Stimulated activated memory B cell treated with anti-CD40 and anti-IgM and Interleukin-4, amounts not matched to agents 10 μg/mL and 1 μg/mL and 100 μg/mL, for 72 hours (primary cell): ENCODE data around the gene SERINC5.

Experiments
- ATAC-seq: fragments of 150-1000 bp; cut with Tn5 transposase; 2 replicates; pipeline ENCODE4 v1.10.0; 2021
- H3K27ac Mint-ChIP-seq: one replicate; pipeline ENCODE4 v1.8.0; 2022; ENCODE audit warnings: mild to moderate bottlenecking, mixed read lengths
- H3K27me3 Mint-ChIP-seq: one replicate; pipeline ENCODE4 v1.8.0; 2022; ENCODE audit warnings: mixed read lengths
- H3K36me3 Mint-ChIP-seq: one replicate; pipeline ENCODE4 v1.8.0; 2022; ENCODE audit warnings: mixed read lengths
- H3K4me1 Mint-ChIP-seq: one replicate; pipeline ENCODE4 v1.8.0; 2022; ENCODE audit warnings: mixed read lengths
- H3K4me3 Mint-ChIP-seq: one replicate; pipeline ENCODE4 v1.8.0; 2022; ENCODE audit warnings: mild to moderate bottlenecking, moderate library complexity, mixed read lengths
- H3K9me3 Mint-ChIP-seq: one replicate; pipeline ENCODE4 v1.8.0; 2022; ENCODE audit warnings: mixed read lengths

The SERINC5 gene

GRCh38 chr5:80242849-80243248 is 13.0 kb downstream of the SERINC5 start:
- Mint-ChIP-seq H3K36me3 (peaks cover 27% of the 10 kb centered on the region), H3K4me1 (peaks cover 49% of the 10 kb centered on the region), H3K27me3 (no peaks in the 10 kb centered on the region), H3K4me3 (no peak overlapping the region), H3K9me3 (peaks cover 13% of the 10 kb centered on the region), H3K27ac (no peak overlapping the region)
- no peak for ATAC-seq

DNA sequence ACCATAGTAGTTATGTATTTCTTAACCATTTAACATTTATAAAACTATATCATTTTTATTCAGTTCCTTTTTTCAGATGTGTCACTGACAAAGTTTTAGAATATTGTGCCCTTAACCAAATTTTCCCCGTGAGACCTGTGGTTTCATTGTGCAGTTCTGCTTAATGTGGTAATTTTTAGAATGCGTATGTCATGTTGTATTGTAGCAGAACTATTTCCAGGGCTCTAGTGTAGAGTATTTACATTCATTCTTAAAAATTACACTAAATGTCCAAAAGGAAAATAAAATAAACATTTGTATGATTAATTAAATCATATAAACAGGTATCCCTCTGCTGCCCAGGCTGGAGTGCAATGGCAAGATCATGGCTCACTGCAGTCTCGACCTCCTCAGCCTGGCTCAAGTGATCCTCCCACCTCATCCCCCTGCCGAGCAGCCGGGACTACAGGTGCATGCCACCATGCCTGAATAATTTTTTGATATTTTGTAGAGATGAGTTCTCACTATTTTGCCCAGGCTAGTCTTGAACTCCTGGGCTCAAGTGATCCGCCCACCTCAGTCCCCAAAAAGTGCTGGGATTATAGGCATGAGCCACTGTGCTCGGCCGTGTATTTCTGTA is 15.4 kb downstream of the SERINC5 start:
- Mint-ChIP-seq H3K36me3 (peaks cover 27% of the 10 kb centered on the region), H3K4me3 (peak overlapping the region; percentile 47)

DNA sequence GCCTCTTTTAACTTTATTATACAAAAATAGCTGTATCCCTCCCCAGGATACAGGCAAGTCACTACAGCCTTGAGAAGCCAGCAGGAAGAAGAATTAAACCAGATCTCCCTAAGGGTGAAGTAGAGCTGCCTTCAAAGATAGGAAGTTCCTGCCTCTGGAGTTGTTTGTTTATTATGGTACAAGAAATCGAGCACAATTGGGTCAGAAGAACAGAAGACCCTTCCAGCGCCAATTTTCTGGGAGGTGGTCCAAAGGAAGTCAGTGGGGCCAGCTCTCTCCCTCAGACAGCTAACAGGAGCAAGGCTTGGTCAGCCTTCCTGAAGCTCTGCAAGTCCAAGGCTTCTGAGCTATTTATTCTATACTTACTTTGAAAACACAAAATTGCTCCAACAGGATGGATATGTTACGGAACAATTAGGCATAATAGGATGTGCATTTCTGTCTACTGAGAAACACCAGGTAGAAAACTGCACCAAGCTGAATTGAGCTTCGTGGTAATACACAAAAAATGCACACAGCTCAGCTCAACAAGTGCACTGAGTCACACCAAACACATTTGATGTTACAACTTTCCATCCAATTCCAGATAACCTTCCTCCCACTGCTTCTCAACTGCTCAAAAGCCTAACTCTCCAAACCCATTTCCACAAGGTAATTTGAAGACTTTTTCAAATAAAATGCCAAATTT is 16.0 kb downstream of the SERINC5 start:
- Mint-ChIP-seq H3K27ac (peak overlapping the region; percentile 59), H3K9me3 (peaks cover 10% of the 10 kb centered on the region), H3K36me3 (peaks cover 23% of the 10 kb centered on the region), H3K4me1 (peaks cover 28% of the 10 kb centered on the region), H3K27me3 (no peaks in the 10 kb centered on the region), H3K4me3 (no peak overlapping the region)
- ATAC-seq = peak; percentile 72

More for the DNA sequence above, 15.4 kb downstream of the SERINC5 start:
- peak overlapping the region; percentile 59 for H3K27ac Mint-ChIP-seq
- H3K4me1 Mint-ChIP-seq = peaks cover 30% of the 10 kb centered on the region
- H3K27me3 Mint-ChIP-seq = no peaks in the 10 kb centered on the region
- peaks cover 13% of the 10 kb centered on the region for H3K9me3 Mint-ChIP-seq
- ATAC-seq = peak; percentile 91

DNA sequence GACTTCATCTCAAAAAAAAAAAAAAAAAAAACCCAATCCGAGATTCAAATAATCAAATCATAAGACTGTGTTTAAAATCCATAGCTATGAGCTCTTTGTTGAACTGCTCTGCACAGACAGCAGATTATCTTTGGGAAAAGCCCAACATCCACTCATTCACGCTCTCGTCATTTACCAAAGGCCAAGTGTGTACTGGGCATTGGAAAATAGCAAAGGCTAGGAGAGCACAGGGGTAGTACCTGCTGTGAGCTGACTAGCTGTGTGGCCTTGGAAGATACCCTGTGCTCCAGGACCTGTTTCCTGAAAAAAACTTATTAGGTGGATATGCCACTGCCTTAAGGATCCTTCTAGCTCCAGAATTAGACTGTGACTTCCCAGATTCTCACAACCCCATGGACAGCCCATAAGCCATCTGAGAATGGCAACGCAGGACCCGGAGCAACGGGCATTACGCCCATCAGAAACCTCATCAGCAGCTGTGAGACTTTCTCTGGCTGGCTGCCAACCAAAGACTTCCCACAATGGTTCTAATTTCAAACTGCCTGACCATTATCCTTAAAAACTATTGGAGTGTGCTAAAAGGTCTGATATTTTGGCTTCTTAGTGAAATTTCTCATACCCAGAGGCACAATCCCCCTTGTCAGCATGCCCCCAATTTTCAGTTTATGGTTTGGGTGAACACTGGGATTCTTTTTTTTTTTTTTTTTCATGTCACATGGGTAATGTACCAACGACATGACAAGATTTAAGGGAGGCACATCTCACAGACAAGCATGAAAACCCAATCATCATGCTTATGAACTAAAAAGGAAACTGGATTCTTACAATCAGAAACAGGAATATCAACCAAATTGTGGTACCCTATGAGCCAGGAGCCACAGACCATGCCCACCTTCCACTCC is 16.8 kb downstream of the SERINC5 start:
- Mint-ChIP-seq H3K4me1 (peaks cover 34% of the 10 kb centered on the region), H3K27ac (peak overlapping the region; percentile 59), H3K36me3 (peaks cover 20% of the 10 kb centered on the region), H3K9me3 (peaks cover 9% of the 10 kb centered on the region), H3K27me3 (no peaks in the 10 kb centered on the region), H3K4me3 (no peak overlapping the region)
- no peak for ATAC-seq

DNA sequence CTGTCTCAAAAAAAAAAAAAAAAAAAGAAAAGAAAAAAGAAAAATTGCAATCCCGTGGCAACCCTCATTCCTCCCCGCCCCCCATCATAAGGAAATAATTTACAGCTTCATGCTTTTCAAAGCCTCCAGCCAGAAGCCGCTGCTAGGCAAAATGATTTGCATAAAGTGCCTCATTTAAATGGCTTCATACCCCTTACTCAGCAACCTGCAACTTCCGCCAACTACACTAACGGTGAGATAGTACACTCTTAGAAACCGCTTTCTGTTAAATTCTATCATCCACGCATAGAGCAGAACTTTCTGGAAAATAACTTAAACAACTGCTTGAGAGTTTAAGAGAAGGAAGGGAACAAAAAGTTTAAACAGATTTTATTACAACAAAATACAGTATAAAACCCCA is 17.8 kb downstream of the SERINC5 start:
- no peak for ATAC-seq
- Mint-ChIP-seq H3K27ac (no peak overlapping the region), H3K4me1 (peaks cover 34% of the 10 kb centered on the region), H3K27me3 (no peaks in the 10 kb centered on the region), H3K9me3 (peaks cover 7% of the 10 kb centered on the region), H3K4me3 (no peak overlapping the region), H3K36me3 (peaks cover 17% of the 10 kb centered on the region)

GRCh38 chr5:80237243-80237642 is 18.6 kb downstream of the SERINC5 start:
- no peak for ATAC-seq
- peaks cover 13% of the 10 kb centered on the region for H3K36me3 Mint-ChIP-seq

DNA sequence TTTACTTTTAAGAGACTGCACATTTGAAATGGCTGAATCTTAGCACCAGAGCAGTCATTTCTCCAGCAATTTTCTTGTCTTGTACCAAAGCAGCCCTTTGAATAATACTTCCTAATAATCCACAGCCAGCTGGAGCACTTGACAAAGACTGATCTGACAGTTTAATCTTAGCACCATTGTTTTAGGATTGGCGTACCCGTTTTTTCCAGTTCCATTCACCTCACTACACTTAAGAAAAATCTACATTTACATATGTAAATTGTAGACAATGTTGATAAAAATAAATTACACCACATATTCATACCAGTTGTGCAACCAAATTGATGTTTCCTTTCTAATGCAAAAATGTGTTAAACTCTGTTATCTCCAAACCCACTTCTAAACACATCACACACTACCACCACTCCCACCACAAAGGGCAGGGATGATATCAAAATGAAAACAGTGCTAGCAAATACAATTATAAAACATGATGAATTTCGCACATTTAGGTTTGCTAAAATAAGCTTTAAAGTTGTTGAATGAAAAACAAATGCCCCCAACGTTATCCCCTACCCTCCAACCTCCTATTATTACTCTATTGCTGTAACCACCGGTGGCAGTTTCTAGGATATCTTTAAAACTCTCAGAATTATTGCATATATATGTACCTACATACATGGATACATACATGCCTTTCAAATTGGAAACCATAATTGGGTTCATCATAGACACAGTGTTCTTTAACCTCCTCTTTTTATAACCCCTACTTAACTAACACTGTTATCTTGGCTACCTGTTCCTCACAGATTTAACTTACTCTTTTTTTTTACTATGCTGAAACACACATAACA is 21.5 kb downstream of the SERINC5 start:
- Mint-ChIP-seq H3K4me1 (peaks cover 30% of the 10 kb centered on the region), H3K4me3 (no peak overlapping the region)

More at GRCh38 chr5:80237243-80237642, 18.6 kb downstream of the SERINC5 start:
- Mint-ChIP-seq H3K27ac (no peak overlapping the region), H3K27me3 (no peaks in the 10 kb centered on the region), H3K4me3 (no peak overlapping the region), H3K4me1 (peaks cover 34% of the 10 kb centered on the region), H3K9me3 (peaks cover 7% of the 10 kb centered on the region)

GRCh38 chr5:80231693-80232092 is 24.2 kb downstream of the SERINC5 start:
- no peak overlapping the region for H3K4me3 Mint-ChIP-seq
- H3K27me3 Mint-ChIP-seq = no peaks in the 10 kb centered on the region
- peaks cover 25% of the 10 kb centered on the region for H3K4me1 Mint-ChIP-seq
- H3K27ac Mint-ChIP-seq = no peak overlapping the region
- no peak for ATAC-seq
- H3K9me3 Mint-ChIP-seq = no peaks in the 10 kb centered on the region
- no peaks in the 10 kb centered on the region for H3K36me3 Mint-ChIP-seq

More for the DNA sequence above, 21.5 kb downstream of the SERINC5 start:
- ATAC-seq = no peak
- Mint-ChIP-seq H3K9me3 (no peaks in the 10 kb centered on the region), H3K36me3 (no peaks in the 10 kb centered on the region), H3K27me3 (no peaks in the 10 kb centered on the region), H3K27ac (no peak overlapping the region)

DNA sequence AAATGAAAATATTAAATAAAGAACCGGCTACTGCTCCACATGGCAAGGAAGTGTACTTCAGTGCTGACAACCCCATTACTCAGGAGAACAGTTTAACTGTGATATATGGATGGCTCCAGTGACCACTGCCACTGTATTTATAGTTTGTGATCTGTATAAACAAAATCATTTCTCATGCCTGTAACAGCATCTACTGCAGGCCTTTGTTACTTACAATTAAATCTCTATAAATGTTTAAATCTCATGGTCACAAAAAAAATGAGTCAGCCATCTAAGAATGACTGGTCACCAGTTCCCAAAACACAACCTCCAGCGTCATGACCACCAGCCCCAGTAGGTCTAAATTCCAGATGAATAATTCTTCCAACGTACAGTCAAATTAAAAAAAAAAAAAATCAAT is 24.6 kb downstream of the SERINC5 start:
- Mint-ChIP-seq H3K4me1 (peaks cover 25% of the 10 kb centered on the region), H3K4me3 (no peak overlapping the region), H3K27me3 (no peaks in the 10 kb centered on the region), H3K36me3 (no peaks in the 10 kb centered on the region), H3K9me3 (no peaks in the 10 kb centered on the region), H3K27ac (no peak overlapping the region)
- no peak for ATAC-seq

GRCh38 chr5:80230269-80230992 is 25.4 kb downstream of the SERINC5 start:
- Mint-ChIP-seq H3K4me3 (no peak overlapping the region), H3K27ac (no peak overlapping the region)

GRCh38 chr5:80229902-80230255 is 26.0 kb downstream of the SERINC5 start:
- Mint-ChIP-seq H3K4me3 (no peak overlapping the region), H3K9me3 (no peaks in the 10 kb centered on the region), H3K27me3 (no peaks in the 10 kb centered on the region), H3K36me3 (peaks cover 5% of the 10 kb centered on the region), H3K4me1 (peaks cover 24% of the 10 kb centered on the region), H3K27ac (no peak overlapping the region)
- no peak for ATAC-seq

More at GRCh38 chr5:80230269-80230992, 25.4 kb downstream of the SERINC5 start:
- H3K4me1 Mint-ChIP-seq = peaks cover 25% of the 10 kb centered on the region
- no peak for ATAC-seq
- H3K9me3 Mint-ChIP-seq = no peaks in the 10 kb centered on the region
- H3K27me3 Mint-ChIP-seq = no peaks in the 10 kb centered on the region
- H3K36me3 Mint-ChIP-seq = peaks cover under 1% of the 10 kb centered on the region

DNA sequence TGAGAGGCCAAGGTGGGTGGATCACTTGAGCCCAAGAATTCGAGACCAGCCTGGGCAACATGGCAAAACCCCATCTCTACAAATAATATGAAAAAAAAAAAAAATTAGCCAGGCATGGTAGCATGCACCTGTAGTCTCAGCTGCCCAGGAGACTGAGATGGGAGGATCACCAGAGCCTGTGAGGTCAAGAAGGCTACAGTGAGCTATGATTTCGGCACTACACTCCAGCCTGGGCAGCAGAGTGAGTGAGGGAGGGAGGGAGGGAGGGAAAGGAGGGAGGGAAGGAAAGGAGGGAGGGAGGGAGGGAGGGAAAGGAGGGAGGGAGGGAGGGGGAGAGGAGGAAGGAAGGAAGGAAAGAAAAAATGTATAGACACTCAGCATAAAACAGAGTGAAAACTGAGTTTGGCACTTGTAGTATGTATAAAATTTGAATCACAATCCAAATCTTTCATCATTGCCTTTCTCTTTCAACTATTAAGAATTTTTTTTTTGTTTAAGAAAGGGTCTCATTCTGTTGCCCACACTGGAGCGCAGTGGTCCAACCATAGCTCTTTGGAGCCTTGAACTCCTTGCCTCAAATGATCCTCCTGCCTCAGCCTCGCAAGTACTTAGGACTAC is 27.8 kb downstream of the SERINC5 start:
- Mint-ChIP-seq H3K4me3 (no peak overlapping the region), H3K27me3 (no peaks in the 10 kb centered on the region), H3K36me3 (peaks cover 5% of the 10 kb centered on the region), H3K4me1 (peaks cover 16% of the 10 kb centered on the region), H3K27ac (no peak overlapping the region), H3K9me3 (no peaks in the 10 kb centered on the region)
- ATAC-seq = no peak

DNA sequence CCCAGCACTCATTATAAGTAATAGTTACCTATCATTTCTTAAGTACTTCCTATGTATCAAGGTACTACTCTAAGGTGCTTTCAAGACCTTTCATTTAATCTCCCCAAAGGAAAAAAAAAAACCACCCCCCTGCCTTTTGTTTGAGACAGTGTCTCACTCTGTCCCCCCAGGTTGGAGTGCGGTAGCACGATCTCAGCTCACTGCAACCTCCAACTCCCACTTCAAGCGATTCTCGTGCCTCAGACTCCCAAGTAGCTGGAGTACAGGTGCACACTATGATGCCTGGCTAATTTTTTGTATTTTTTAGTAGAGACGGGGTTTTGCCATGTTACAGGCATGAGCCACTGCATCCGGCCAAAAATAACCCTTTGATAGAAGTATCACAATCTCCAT is 29.9 kb downstream of the SERINC5 start:
- no peak for ATAC-seq
- Mint-ChIP-seq H3K9me3 (no peaks in the 10 kb centered on the region), H3K4me1 (peaks cover 15% of the 10 kb centered on the region), H3K36me3 (peaks cover 5% of the 10 kb centered on the region), H3K27ac (no peak overlapping the region), H3K4me3 (no peak overlapping the region), H3K27me3 (no peaks in the 10 kb centered on the region)
